Lower lobe of right lung (tissue), 2 donors: Measurements from ENCODE around the gene KLHL24. TPM values are rescaled to one million over a fixed set of nuclear protein-coding genes. Genes with fewer than 3 reads are reported as not detected.

Source experiments
- ATAC-seq, 2 donors: fragments of 200-7000 bp; cut with Tn5 transposase; one replicate each; pipeline ENCODE4 v1.9.1; 2020 to 2022; ENCODE audit warnings: mild to moderate bottlenecking in 2 of 2, moderate library complexity in 2 of 2
- DNase-seq: peaks from one replicate; pipeline ENCODE4 v3.0.0-alpha.2; 2020
- H3K27ac ChIP-seq: fragments of 200-600 bp; one replicate; pipeline ENCODE4 v1.8.0; 2022
- H3K27me3 ChIP-seq: fragments of 200-600 bp; one replicate; pipeline ENCODE4 v1.8.0; 2022; ENCODE audit warnings: low read depth
- H3K36me3 ChIP-seq: fragments of 200-600 bp; one replicate; pipeline ENCODE4 v1.8.0; 2022; ENCODE audit warnings: mild to moderate bottlenecking
- H3K4me1 ChIP-seq: fragments of 200-600 bp; one replicate; pipeline ENCODE4 v1.8.0; 2022
- H3K4me3 ChIP-seq: fragments of 200-600 bp; one replicate; pipeline ENCODE4 v1.8.0; 2022; ENCODE audit warnings: mild to moderate bottlenecking
- H3K9me3 ChIP-seq: fragments of 200-600 bp; one replicate; pipeline ENCODE4 v1.8.0; 2022
- CTCF ChIP-seq: fragments of 200-600 bp; IDR thresholded peaks from one replicate; pipeline ENCODE4 v1.8.0; 2022; ENCODE audit warnings: antibody characterized with exemption, mild to moderate bottlenecking
- intact Hi-C: fragments of 100-400 bp; cut with DNase I; formaldehyde crosslinking; loops from one replicate; pipeline ENCODE4 v1.11.0; 2022
- total RNA-seq: library from RNA; stranded (reverse); fragmentation: NEBNext Ultra II Directional; extraction: Animal tissue kit (Norgen Biotek cat#: 25700); gene quantifications from one replicate; pipeline ENCODE4 v1.2.1, GENCODE V29; 2021
- donor health status: DM: no; HTN: yes; CAD: no; lungs with severe emphysema.

KLHL24 gene
- total RNA-seq, 1 donor from 2014 or later: 93.9 TPM

GRCh38 chr3:183653209-183654064, 18.0 kb downstream of the KLHL24 start:
- no peak for TF ChIP-seq CTCF
- peaks cover 38% of the 10 kb centered on the region for H3K9me3 ChIP-seq
- intact Hi-C loops: no loop called here
- peaks cover 58% of the 10 kb centered on the region for H3K36me3 ChIP-seq
- no peaks in the 10 kb centered on the region for H3K27me3 ChIP-seq
- ATAC-seq (no peak), DNase-seq (no peak)
- no peak overlapping the region for H3K4me3 ChIP-seq
- H3K27ac ChIP-seq: no peak overlapping the region
- H3K4me1 ChIP-seq: no peaks in the 10 kb centered on the region

- H3K27ac ChIP-seq: no peak overlapping the region
- DNase-seq (no peak), ATAC-seq (no peak)
- no peaks in the 10 kb centered on the region for H3K27me3 ChIP-seq
- H3K4me1 ChIP-seq: no peaks in the 10 kb centered on the region
- intact Hi-C loops: no loop called here
- TF ChIP-seq CTCF: no peak
- no peak overlapping the region for H3K4me3 ChIP-seq
- H3K36me3 ChIP-seq: peaks cover 65% of the 10 kb centered on the region
- H3K9me3 ChIP-seq: peaks cover 38% of the 10 kb centered on the region
These were observed 19.3 kb downstream of the KLHL24 start for GRCh38 chr3:183654727-183655126.

GRCh38 chr3:183662099-183662498, 26.7 kb downstream of the KLHL24 start:
- no peak overlapping the region for H3K27ac ChIP-seq
- no peaks in the 10 kb centered on the region for H3K27me3 ChIP-seq
- no peak for TF ChIP-seq CTCF
- no peaks in the 10 kb centered on the region for H3K9me3 ChIP-seq
- no peaks in the 10 kb centered on the region for H3K4me1 ChIP-seq
- H3K4me3 ChIP-seq: no peak overlapping the region
- no peak for ATAC-seq
- DNase-seq: no peak
- intact Hi-C loops: no loop called here
- H3K36me3 ChIP-seq: peaks cover 70% of the 10 kb centered on the region

GRCh38 chr3:183664913-183665381, 29.5 kb downstream of the KLHL24 start:
- no peak for ATAC-seq
- H3K9me3 ChIP-seq: no peaks in the 10 kb centered on the region
- intact Hi-C loops: no loop called here
- no peak for TF ChIP-seq CTCF
- H3K27ac ChIP-seq: no peak overlapping the region
- no peak for DNase-seq
- peaks cover 77% of the 10 kb centered on the region for H3K36me3 ChIP-seq
- H3K27me3 ChIP-seq: no peaks in the 10 kb centered on the region
- no peaks in the 10 kb centered on the region for H3K4me1 ChIP-seq
- no peak overlapping the region for H3K4me3 ChIP-seq

- no peak for DNase-seq
- H3K36me3 ChIP-seq: peaks cover 56% of the 10 kb centered on the region
- no peak overlapping the region for H3K4me3 ChIP-seq
- H3K27ac ChIP-seq: no peak overlapping the region
- H3K9me3 ChIP-seq: no peaks in the 10 kb centered on the region
- H3K4me1 ChIP-seq: no peaks in the 10 kb centered on the region
- ATAC-seq: no peak
- no peak for TF ChIP-seq CTCF
- intact Hi-C loops: no loop called here
- no peaks in the 10 kb centered on the region for H3K27me3 ChIP-seq
These were observed 44.6 kb downstream of the KLHL24 start for GRCh38 chr3:183680061-183680460.
